WTC11 (cell line): ENCODE measurements around the gene STAM. TPM values are rescaled to one million over a fixed set of nuclear protein-coding genes. Genes with fewer than 3 reads are reported as not detected.

Source experiments
- ATAC-seq: fragments of 200-7000 bp; cut with Tn5 transposase; 2 replicates; pipeline ENCODE4 v1.10.0; 2021; ENCODE audit warnings: mild to moderate bottlenecking, moderate library complexity
- CTCF ChIA-PET: fragments of 300-600 bp; sonication (Branson Sonifier 250); formaldehyde crosslinking; loops from one replicate; lab custom pipeline; 2021; ENCODE audit warnings: antibody characterized with exemption; lab: Charles Lee
- POLR2A ChIA-PET: fragments of 350-600 bp; sonication (Branson Sonifier 250); formaldehyde crosslinking; loops from one replicate; lab custom pipeline; 2021; ENCODE audit warnings: antibody characterized with exemption; lab: Charles Lee
- DNase-seq: peaks from one replicate; pipeline ENCODE4 v3.0.0; 2021; ENCODE audit warnings: low spot score
- H3K27ac Mint-ChIP-seq: 2 replicates; pipeline ENCODE4 v1.8.0; 2021; ENCODE audit warnings: mixed read lengths
- H3K27me3 Mint-ChIP-seq: 2 replicates; pipeline ENCODE4 v1.8.0; 2021; ENCODE audit warnings: low read depth, mild to moderate bottlenecking, moderate library complexity, mixed read lengths
- H3K36me3 Mint-ChIP-seq: 2 replicates; pipeline ENCODE4 v1.8.0; 2021; ENCODE audit warnings: mixed read lengths
- H3K4me1 Mint-ChIP-seq: 2 replicates; pipeline ENCODE4 v1.8.0; 2022; ENCODE audit warnings: mixed read lengths
- H3K4me3 Mint-ChIP-seq: 2 replicates; pipeline ENCODE4 v1.8.0; 2021; ENCODE audit warnings: mild to moderate bottlenecking, moderate library complexity, mixed read lengths
- H3K9me3 Mint-ChIP-seq: 2 replicates; pipeline ENCODE4 v1.8.0; 2021; ENCODE audit warnings: mixed read lengths
- ARID4B ChIP-seq: sonication (generic); formaldehyde crosslinking; IDR thresholded peaks from 2 replicates; pipeline ENCODE4 v1.8.0; 2023; ENCODE audit warnings: missing genetic modification reagents, mild to moderate bottlenecking, borderline replicate concordance
- ATF2 ChIP-seq: sonication (generic); formaldehyde crosslinking; IDR thresholded peaks from 2 replicates; pipeline ENCODE4 v1.8.1; 2022; ENCODE audit warnings: low read depth, missing genetic modification reagents, borderline replicate concordance
- CBFB ChIP-seq: sonication (generic); formaldehyde crosslinking; IDR thresholded peaks from 2 replicates; pipeline ENCODE4 v1.8.1; 2022; ENCODE audit warnings: mild to moderate bottlenecking, low read depth, missing genetic modification reagents
- CREB1 ChIP-seq: sonication (generic); formaldehyde crosslinking; IDR thresholded peaks from 2 replicates; pipeline ENCODE4 v1.8.0; 2023; ENCODE audit warnings: mild to moderate bottlenecking, missing genetic modification reagents
- ESRRA ChIP-seq: sonication (generic); formaldehyde crosslinking; IDR thresholded peaks from 2 replicates; pipeline ENCODE4 v1.8.1; 2022; ENCODE audit warnings: mild to moderate bottlenecking, missing genetic modification reagents, borderline replicate concordance
- FOXP1 ChIP-seq: sonication (generic); formaldehyde crosslinking; IDR thresholded peaks from 2 replicates; pipeline ENCODE4 v1.8.0; 2022; ENCODE audit warnings: missing genetic modification reagents, mild to moderate bottlenecking, moderate library complexity, borderline replicate concordance
- GABPB1 ChIP-seq: sonication (generic); formaldehyde crosslinking; IDR thresholded peaks from 2 replicates; pipeline ENCODE4 v1.8.1; 2023; ENCODE audit warnings: mild to moderate bottlenecking, missing genetic modification reagents
- HMGXB4 ChIP-seq: sonication (generic); formaldehyde crosslinking; IDR thresholded peaks from 2 replicates; pipeline ENCODE4 v1.8.1; 2023; ENCODE audit warnings: mild to moderate bottlenecking, moderate library complexity, missing genetic modification reagents
- IRF1 ChIP-seq: sonication (generic); formaldehyde crosslinking; IDR thresholded peaks from 2 replicates; pipeline ENCODE4 v1.8.0; 2023; ENCODE audit warnings: missing genetic modification reagents
- KAT7 ChIP-seq: sonication (generic); formaldehyde crosslinking; IDR thresholded peaks from 2 replicates; pipeline ENCODE4 v1.8.1; 2023; ENCODE audit warnings: missing genetic modification reagents, mild to moderate bottlenecking, borderline replicate concordance
- NR2C2 ChIP-seq: sonication (generic); formaldehyde crosslinking; IDR thresholded peaks from 2 replicates; pipeline ENCODE4 v1.8.0; 2022; ENCODE audit warnings: mild to moderate bottlenecking, missing genetic modification reagents
- SOX15 ChIP-seq: fragments of 250-450 bp; sonication (Bioruptor Pico); IDR thresholded peaks from 2 replicates; pipeline ENCODE4 v1.9.0; 2021; ENCODE audit warnings: mild to moderate bottlenecking
- TEAD4 ChIP-seq: sonication (generic); formaldehyde crosslinking; IDR thresholded peaks from 2 replicates; pipeline ENCODE4 v1.8.0; 2022; ENCODE audit warnings: mild to moderate bottlenecking, missing genetic modification reagents
- ZBTB21 ChIP-seq: sonication (generic); formaldehyde crosslinking; IDR thresholded peaks from 2 replicates; pipeline ENCODE4 v1.8.1; 2023; ENCODE audit warnings: mild to moderate bottlenecking, missing genetic modification reagents, borderline replicate concordance
- ZNF219 ChIP-seq: sonication (generic); formaldehyde crosslinking; IDR thresholded peaks from 2 replicates; pipeline ENCODE4 v1.8.0; 2023; ENCODE audit warnings: missing genetic modification reagents, mild to moderate bottlenecking, borderline replicate concordance
- ZNF232 ChIP-seq: sonication (generic); formaldehyde crosslinking; IDR thresholded peaks from 2 replicates; pipeline ENCODE4 v1.8.0; 2022; ENCODE audit warnings: mild to moderate bottlenecking, missing genetic modification reagents
- total RNA-seq: library from RNA; stranded (reverse); gene quantifications from 3 replicates; pipeline ENCODE4 v1.2.3, GENCODE V29; 2021
- TF ChIP-seq, protein P1 (sequence below): sonication (generic); formaldehyde crosslinking; conservative IDR thresholded peaks from 2 replicates; pipeline ENCODE4 v1.8.1; 2022; ENCODE audit warnings: mild to moderate bottlenecking, missing genetic modification reagents
- TF ChIP-seq, protein P2 (sequence below): fragments of 250-450 bp; sonication (Bioruptor Pico); conservative IDR thresholded peaks from 2 replicates; pipeline ENCODE4 v1.9.0; 2021; ENCODE audit warnings: mild to moderate bottlenecking
- TF ChIP-seq, protein P3 (sequence below): fragments of 250-450 bp; sonication (Bioruptor Pico); IDR thresholded peaks from 2 replicates; pipeline ENCODE4 v1.9.0; 2021; ENCODE audit warnings: mild to moderate bottlenecking
- TF ChIP-seq, protein P4 (sequence below): fragments of 250-450 bp; sonication (Bioruptor Pico); IDR thresholded peaks from 2 replicates; pipeline ENCODE4 v1.9.0; 2021; ENCODE audit warnings: mild to moderate bottlenecking

Gene STAM
- total RNA-seq, 1 experiment from 2014 or later = 24.2 TPM

GRCh38 chr10:17747883-17748550 is 104.1 kb downstream of the STAM start:
- Mint-ChIP-seq H3K27me3 (no peaks in the 10 kb centered on the region), H3K27ac (no peak overlapping the region), H3K36me3 (no peaks in the 10 kb centered on the region), H3K4me1 (peaks cover 2% of the 10 kb centered on the region), H3K9me3 (no peaks in the 10 kb centered on the region), H3K4me3 (no peak overlapping the region)
- ATAC-seq (no peak), DNase-seq (no peak)
- TF ChIP-seq, protein P1, sequence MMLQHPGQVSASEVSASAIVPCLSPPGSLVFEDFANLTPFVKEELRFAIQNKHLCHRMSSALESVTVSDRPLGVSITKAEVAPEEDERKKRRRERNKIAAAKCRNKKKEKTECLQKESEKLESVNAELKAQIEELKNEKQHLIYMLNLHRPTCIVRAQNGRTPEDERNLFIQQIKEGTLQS (CRISPR knock-in tag) = no peak
- TF ChIP-seq CREB1 (CRISPR knock-in tag) (no peak), NR2C2 (no peak), ESRRA (CRISPR knock-in tag) (no peak), TEAD4 (CRISPR knock-in tag) (no peak), HMGXB4 (no peak), KAT7 (no peak), ZBTB21 (CRISPR knock-in tag) (no peak), ARID4B (CRISPR knock-in tag) (no peak), GABPB1 (no peak), FOXP1 (CRISPR knock-in tag) (no peak), ZNF219 (CRISPR knock-in tag) (no peak), IRF1 (no peak), CBFB (CRISPR knock-in tag) (no peak), ZNF232 (CRISPR knock-in tag) (no peak), SOX15 (CRISPR knock-in tag) (no peak), ATF2 (no peak)
- TF ChIP-seq, protein P2, sequence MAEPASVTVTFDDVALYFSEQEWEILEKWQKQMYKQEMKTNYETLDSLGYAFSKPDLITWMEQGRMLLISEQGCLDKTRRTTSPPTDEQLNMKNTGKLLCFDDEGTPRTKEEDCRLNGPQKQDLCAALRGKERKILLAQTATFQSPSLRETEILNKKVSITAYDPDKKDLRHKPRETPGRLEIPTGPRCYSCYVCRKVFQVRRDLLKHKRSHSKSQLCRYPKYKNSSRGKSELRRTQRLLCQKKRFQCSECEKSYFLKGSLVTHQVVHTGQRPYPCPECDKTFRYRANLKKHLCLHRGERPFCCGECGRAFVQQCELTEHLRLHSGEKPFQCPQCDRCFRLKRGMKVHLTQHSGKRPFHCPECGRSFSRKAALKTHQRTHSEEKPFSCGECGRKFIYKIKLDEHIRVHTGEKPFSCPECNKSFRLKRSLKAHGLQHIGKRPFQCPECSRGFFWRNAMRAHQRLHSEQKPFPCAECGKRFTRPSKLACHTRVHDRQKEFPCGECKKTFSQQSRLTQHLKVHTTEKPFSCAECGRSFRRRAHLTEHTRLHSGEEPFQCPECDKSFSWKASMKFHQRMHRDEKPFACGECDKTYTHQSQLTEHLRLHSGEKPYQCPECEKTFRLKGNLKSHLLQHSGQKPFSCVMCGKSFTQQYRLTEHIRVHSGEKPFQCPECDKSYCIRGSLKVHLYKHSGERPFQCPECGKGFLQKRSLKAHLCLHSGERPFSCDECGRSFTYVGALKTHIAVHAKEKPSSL = no peak
- TF ChIP-seq, protein P3, sequence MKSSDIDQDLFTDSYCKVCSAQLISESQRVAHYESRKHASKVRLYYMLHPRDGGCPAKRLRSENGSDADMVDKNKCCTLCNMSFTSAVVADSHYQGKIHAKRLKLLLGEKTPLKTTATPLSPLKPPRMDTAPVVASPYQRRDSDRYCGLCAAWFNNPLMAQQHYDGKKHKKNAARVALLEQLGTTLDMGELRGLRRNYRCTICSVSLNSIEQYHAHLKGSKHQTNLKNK (CRISPR knock-in tag) = no peak
- TF ChIP-seq, protein P4, sequence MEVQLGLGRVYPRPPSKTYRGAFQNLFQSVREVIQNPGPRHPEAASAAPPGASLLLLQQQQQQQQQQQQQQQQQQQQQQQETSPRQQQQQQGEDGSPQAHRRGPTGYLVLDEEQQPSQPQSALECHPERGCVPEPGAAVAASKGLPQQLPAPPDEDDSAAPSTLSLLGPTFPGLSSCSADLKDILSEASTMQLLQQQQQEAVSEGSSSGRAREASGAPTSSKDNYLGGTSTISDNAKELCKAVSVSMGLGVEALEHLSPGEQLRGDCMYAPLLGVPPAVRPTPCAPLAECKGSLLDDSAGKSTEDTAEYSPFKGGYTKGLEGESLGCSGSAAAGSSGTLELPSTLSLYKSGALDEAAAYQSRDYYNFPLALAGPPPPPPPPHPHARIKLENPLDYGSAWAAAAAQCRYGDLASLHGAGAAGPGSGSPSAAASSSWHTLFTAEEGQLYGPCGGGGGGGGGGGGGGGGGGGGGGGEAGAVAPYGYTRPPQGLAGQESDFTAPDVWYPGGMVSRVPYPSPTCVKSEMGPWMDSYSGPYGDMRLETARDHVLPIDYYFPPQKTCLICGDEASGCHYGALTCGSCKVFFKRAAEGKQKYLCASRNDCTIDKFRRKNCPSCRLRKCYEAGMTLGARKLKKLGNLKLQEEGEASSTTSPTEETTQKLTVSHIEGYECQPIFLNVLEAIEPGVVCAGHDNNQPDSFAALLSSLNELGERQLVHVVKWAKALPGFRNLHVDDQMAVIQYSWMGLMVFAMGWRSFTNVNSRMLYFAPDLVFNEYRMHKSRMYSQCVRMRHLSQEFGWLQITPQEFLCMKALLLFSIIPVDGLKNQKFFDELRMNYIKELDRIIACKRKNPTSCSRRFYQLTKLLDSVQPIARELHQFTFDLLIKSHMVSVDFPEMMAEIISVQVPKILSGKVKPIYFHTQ (CRISPR knock-in tag) = no peak
- POLR2A ChIA-PET = no interaction called here
- CTCF ChIA-PET = no interaction called here
